ENCODE data around the gene SESN1.

DNA sequence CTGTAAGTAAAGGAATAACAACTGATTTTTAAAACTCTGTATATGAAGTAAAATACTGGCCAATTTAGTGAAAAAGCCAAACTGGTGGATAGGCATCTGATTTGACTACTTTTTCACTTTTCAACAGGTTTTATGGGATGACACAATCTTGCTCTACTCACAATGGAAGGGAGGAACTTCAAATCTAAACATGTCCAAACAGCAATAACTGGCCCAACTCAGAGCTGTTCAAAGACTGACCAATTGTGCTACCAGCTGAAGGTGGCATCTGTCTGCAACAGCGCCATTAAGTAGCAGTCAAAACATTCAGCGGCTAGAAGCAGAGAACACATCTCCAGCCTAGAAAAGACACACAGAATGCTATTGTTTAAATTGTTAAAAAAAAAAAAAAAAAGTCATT is 44.6 kb downstream of the SESN1 start:
- TF ChIP-seq, protein P1, sequence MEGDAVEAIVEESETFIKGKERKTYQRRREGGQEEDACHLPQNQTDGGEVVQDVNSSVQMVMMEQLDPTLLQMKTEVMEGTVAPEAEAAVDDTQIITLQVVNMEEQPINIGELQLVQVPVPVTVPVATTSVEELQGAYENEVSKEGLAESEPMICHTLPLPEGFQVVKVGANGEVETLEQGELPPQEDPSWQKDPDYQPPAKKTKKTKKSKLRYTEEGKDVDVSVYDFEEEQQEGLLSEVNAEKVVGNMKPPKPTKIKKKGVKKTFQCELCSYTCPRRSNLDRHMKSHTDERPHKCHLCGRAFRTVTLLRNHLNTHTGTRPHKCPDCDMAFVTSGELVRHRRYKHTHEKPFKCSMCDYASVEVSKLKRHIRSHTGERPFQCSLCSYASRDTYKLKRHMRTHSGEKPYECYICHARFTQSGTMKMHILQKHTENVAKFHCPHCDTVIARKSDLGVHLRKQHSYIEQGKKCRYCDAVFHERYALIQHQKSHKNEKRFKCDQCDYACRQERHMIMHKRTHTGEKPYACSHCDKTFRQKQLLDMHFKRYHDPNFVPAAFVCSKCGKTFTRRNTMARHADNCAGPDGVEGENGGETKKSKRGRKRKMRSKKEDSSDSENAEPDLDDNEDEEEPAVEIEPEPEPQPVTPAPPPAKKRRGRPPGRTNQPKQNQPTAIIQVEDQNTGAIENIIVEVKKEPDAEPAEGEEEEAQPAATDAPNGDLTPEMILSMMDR (IDR thresholded peaks at IDR 0.05) = no peak
- no peak for TF ChIP-seq EZH2 (IDR thresholded peaks at IDR 0.05; ENCODE audit: borderline replicate concordance, insufficient read depth, low read depth, low read length, poor library complexity, severe bottlenecking)
